Thoracic aorta (tissue), 2 donors: ENCODE results near the gene TBXA2R. TPM values are rescaled to one million over a fixed set of nuclear protein-coding genes. Genes with fewer than 3 reads are reported as not detected.
"Not testable (repeated sequence)": the region's sequence is repeated elsewhere in the genome, so short reads cannot be mapped to it uniquely, and the experiment has no call there.

Experiments
- ATAC-seq: fragments of 150-250 bp; one replicate; pipeline ENCODE4 v1.8.0; 2017; ENCODE audit warnings: low read depth; ENCODE audit not compliant: insufficient number of reproducible peaks, low FRiP score
- DNase-seq: peaks from one replicate; pipeline ENCODE4 v3.0.0-alpha.2; 2020; ENCODE audit warnings: low spot score
- H3K27ac ChIP-seq, 2 donors: fragments of 200-600 bp; sonication (generic); 1 replicate in 1 of 2; 2 replicates in 1 of 2; pipeline ENCODE4 v1.5.1; 2016; ENCODE audit warnings: mild to moderate bottlenecking in 2 of 2, moderate library complexity in 2 of 2
- H3K27me3 ChIP-seq: fragments of 200-600 bp; sonication (generic); replicated peaks from 2 replicates; pipeline ENCODE4 v1.6.0; 2016; ENCODE audit warnings: mild to moderate bottlenecking; ENCODE audit not compliant: insufficient read depth
- H3K36me3 ChIP-seq: fragments of 200-600 bp; sonication (generic); one replicate; pipeline ENCODE4 v1.5.1; 2016
- H3K4me1 ChIP-seq, 2 donors: fragments of 200-600 bp; sonication (generic); 1 replicate in 1 of 2; 2 replicates in 1 of 2; pipeline versions ENCODE4 v1.5.1 to v1.6.0; 2016; ENCODE audit warnings: low read depth in 2 of 2, mild to moderate bottlenecking in 1 of 2; ENCODE audit not compliant: control insufficient read depth in 1 of 2
- H3K4me3 ChIP-seq: fragments of 200-600 bp; sonication (generic); 2 replicates; pipeline ENCODE4 v1.5.1; 2016; ENCODE audit warnings: mild to moderate bottlenecking
- H3K9me3 ChIP-seq: fragments of 200-600 bp; sonication (generic); 2 replicates; pipeline ENCODE4 v1.5.1; 2016
- CTCF ChIP-seq: fragments of 200-600 bp; sonication (generic); IDR thresholded peaks from one replicate; pipeline ENCODE4 v1.5.1; 2019; ENCODE audit warnings: antibody characterized with exemption
- total RNA-seq, 2 donors: library from RNA; depleted of rRNA; stranded (reverse); fragments of >200 nt; gene quantifications; one replicate each; pipeline versions ENCODE4 v1.1.0 to v1.2.3, GENCODE V29; 2016

TBXA2R gene
- total RNA-seq, 2 donors from 2014 or later, result 29.4 to 39.1 TPM

- Histone ChIP-seq H3K27ac (no peak overlapping the region), H3K27me3 (no peaks in the 10 kb centered on the region), H3K36me3 (no peaks in the 10 kb centered on the region), H3K4me1 (peaks cover 17 to 24% of the 10 kb centered on the region in 2 donors), H3K4me3 (peak overlapping the region; percentile 91), H3K9me3 (no peaks in the 10 kb centered on the region)
- no peak for TF ChIP-seq CTCF
- DNase-seq, result peak; percentile 100
- ATAC-seq, result peak; percentile 94
Observed at GRCh38 chr19:3572132-3572854, 34.4 kb downstream of the TBXA2R start.

DNA sequence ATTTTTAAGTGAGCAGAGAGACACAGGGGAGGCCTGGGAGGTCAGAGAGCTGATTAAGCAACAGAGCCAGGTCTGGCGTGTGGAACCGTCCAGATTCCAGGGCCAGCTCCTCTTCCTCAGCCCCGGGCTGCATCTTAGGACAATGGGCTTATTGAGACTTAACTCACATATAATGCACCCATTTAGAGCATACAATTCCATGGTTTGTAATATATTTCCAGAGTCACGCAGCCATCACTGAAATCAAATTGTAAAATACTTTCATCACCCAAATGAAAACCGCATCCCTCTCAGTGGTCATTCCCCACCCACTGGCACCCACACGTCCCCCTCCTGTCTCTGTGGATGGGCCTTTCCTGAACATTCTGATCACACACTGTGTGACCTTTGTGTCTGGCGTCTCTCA is 36.1 kb downstream of the TBXA2R start:
- ATAC-seq (no peak), DNase-seq (no peak)
- TF ChIP-seq CTCF, result no peak
- no peaks in the 10 kb centered on the region for H3K9me3 ChIP-seq
- H3K27ac ChIP-seq, result no peak overlapping the region
- no peak overlapping the region for H3K4me3 ChIP-seq
- H3K4me1 ChIP-seq, result peaks cover 11 to 14% of the 10 kb centered on the region in 2 donors
- H3K27me3 ChIP-seq, result no peaks in the 10 kb centered on the region
- no peaks in the 10 kb centered on the region for H3K36me3 ChIP-seq

DNA sequence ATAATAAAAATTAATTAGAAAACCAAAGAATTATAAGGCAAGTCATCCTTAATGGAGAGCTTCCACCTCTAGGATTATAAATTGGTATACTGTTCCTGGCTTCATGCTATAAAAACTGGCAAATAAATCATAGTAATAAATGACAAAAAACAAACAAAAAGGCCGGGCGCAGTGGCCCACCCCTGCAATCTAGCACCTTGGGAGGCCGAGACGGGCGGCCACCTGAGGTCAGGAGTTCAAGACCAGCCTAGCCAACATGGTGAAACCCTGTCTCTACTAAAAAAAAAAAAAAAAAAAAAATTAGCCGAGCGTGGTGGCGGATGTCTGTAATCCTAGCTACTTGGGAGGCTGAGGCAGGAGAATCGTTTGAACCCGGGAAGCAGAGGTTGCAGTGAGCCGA is 36.6 kb downstream of the TBXA2R start:
- not testable (repeated sequence) for ATAC-seq, H3K27me3 ChIP-seq, H3K36me3 ChIP-seq, H3K9me3 ChIP-seq, DNase-seq, H3K4me3 ChIP-seq, H3K27ac ChIP-seq
- peaks cover 11 to 14% of the 10 kb centered on the region in 2 donors for H3K4me1 ChIP-seq

- TF ChIP-seq CTCF, result no peak
- DNase-seq, result no peak
- H3K27me3 ChIP-seq, result no peaks in the 10 kb centered on the region
- ATAC-seq, result no peak
- no peak overlapping the region for H3K4me3 ChIP-seq
- no peaks in the 10 kb centered on the region for H3K4me1 ChIP-seq
- no peaks in the 10 kb centered on the region for H3K36me3 ChIP-seq
- no peak overlapping the region for H3K27ac ChIP-seq
- H3K9me3 ChIP-seq, result no peaks in the 10 kb centered on the region
Observed at GRCh38 chr19:3565139-3565538, 41.5 kb downstream of the TBXA2R start.

DNA sequence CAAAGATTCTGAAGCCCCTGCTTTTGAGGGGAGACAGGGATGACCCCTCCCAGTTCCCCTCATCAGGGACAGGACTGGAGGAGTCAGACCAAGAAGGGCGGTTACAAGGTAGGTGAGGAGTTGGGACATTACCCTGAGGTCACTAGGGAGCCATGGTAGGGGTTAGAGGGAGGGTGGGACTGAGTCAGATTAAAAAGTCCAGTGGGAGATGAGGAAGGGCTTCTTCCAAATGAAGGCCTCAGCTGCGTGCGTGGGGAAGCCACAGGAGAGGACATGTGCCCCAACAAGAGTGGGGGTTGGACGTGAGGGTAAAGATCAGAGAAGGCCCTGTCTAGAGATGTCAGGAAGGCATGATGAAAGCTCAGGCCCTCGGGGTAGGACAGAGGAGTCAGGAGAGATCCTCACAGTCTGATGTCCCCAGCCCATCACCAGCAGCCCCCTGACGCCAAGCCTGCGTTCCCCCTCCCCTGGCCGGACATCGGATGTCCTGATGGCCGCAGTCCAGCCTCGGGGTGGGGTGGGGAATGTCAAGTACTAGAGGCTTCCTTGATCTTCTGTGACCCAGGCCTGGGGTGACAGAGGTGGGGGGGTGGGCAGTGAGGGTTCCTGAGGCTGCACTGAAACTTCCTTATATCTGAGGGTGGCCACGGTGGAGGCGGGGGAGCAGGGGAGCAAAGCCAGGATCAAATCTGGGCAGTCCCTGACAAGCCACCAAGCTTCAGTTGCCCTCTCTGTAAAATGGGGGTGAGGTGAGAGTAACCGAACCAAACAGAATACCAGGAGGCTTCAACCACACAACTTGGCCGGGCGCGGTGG is 42.8 kb downstream of the TBXA2R start:
- no peaks in the 10 kb centered on the region for H3K9me3 ChIP-seq
- DNase-seq (no peak), ATAC-seq (no peak)
- H3K27ac ChIP-seq, result no peak overlapping the region
- TF ChIP-seq CTCF, result no peak
- no peaks in the 10 kb centered on the region for H3K36me3 ChIP-seq
- H3K4me1 ChIP-seq, result no peaks in the 10 kb centered on the region
- H3K27me3 ChIP-seq, result no peaks in the 10 kb centered on the region
- no peak overlapping the region for H3K4me3 ChIP-seq
